ENCODE measurements around the gene GAB3. TPM values are rescaled to one million over a fixed set of nuclear protein-coding genes. Genes with fewer than 3 reads are reported as not detected.
"Not testable (repeated sequence)": the region's sequence is repeated elsewhere in the genome, so short reads cannot be mapped to it uniquely, and the experiment has no call there.

Gene GAB3
- total RNA-seq, 5 donors from 2014 or later (not counting 1 experiment from before 2014, with no cell fraction given), result 9.1 to 26.2 (median 18.4) TPM

DNA sequence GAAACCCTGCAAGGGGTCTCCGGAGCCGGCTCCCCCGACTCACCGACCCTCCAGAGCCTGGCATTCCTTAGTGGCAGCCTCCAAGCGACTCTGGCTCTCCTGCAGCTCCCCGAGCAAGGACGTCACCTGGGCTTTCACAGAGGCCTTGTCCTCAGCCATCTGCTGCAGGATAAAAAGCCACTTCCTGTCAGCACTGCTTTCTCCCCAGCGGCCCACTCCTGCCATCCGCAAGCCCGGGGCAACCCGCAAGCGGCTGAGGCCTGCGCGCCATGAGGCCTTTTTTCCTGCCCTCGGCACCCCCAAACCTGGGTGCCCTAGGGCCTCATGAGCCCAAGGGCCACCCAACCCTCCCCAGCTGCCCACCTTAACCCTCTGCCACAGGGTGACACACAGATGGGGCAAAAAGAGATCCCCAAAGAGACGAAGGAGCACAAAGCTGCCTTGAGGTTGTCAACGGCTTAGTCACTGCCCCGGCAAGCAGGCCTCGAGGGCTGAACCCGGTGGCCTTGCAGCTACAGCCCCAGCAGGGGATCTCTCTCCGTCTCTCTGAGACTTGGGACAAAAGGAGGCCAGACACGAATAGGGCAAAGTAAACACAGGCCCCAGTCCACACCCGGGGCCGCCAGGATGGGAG, 105.0 kb downstream of the GAB3 start:
- H3K4me3 Mint-ChIP-seq, POLR2A ChIA-PET, H3K9me3 Mint-ChIP-seq: not testable (repeated sequence)

DNA sequence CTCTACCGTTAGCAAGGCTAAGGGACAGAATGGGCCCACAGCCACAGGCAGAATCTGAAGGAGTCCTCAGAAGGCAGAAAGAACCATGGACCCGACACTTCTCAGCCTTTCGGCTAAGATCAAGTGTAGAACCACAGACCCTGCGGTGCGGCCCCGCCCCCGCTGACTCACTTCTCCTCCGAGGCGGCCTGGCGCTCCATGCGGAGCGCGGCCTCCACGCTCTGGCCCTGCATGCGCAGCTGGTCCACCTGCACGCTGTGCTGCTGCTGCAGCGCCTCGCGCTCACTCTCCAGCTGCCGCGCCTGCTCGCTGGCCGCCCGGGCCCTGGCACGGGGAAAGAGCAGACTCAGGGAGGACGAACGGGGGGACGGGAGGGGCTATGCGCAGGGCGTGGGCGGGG, 107.2 kb downstream of the GAB3 start:
- H3K4me3 ChIP-seq (ENCODE audit: control insufficient read depth in 1 of 2, extremely low read depth in 1 of 2, low read length in 1 of 2); H3K9me3 Mint-ChIP-seq; H3K27me3 Mint-ChIP-seq; H3K36me3 ChIP-seq (ENCODE audit: control insufficient read depth in 2 of 2, extremely low read depth in 1 of 2, insufficient read depth in 1 of 2, low read length in 1 of 2); H3K27ac Mint-ChIP-seq; H3K4me1 ChIP-seq (ENCODE audit: control insufficient read depth in 1 of 2, extremely low read depth in 1 of 2, insufficient read depth in 2 of 2, low read length in 2 of 2); H3K27me3 ChIP-seq (replicated peaks in 1 of 2; ENCODE audit: control insufficient read depth in 2 of 2, extremely low read depth in 1 of 2, insufficient read depth in 2 of 2, low read length in 1 of 2); H3K9me3 ChIP-seq; CTCF ChIA-PET; H3K4me3 Mint-ChIP-seq; ATAC-seq (replicated peaks in 1 of 4); H3K36me3 Mint-ChIP-seq; H3K4me1 Mint-ChIP-seq; POLR2A ChIA-PET; DNase-seq; H3K27ac ChIP-seq (ENCODE audit: low read length): not testable (repeated sequence)
- WGBS (ENCODE audit: insufficient coverage), result no CpG with 5 or more reads among the region's 31 CpGs

More for the DNA sequence above, 105.0 kb downstream of the GAB3 start:
- H3K9me3 ChIP-seq; H3K27me3 ChIP-seq (replicated peaks in 1 of 2; ENCODE audit: control insufficient read depth in 2 of 2, extremely low read depth in 1 of 2, insufficient read depth in 2 of 2, low read length in 1 of 2); H3K36me3 Mint-ChIP-seq; H3K27ac ChIP-seq (ENCODE audit: low read length); H3K4me1 ChIP-seq (ENCODE audit: control insufficient read depth in 1 of 2, extremely low read depth in 1 of 2, insufficient read depth in 2 of 2, low read length in 2 of 2); H3K36me3 ChIP-seq (ENCODE audit: control insufficient read depth in 2 of 2, extremely low read depth in 1 of 2, insufficient read depth in 1 of 2, low read length in 1 of 2); H3K27me3 Mint-ChIP-seq; H3K4me1 Mint-ChIP-seq; H3K27ac Mint-ChIP-seq; CTCF ChIA-PET; DNase-seq; H3K4me3 ChIP-seq (ENCODE audit: control insufficient read depth in 1 of 2, extremely low read depth in 1 of 2, low read length in 1 of 2): not testable (repeated sequence)
- WGBS (ENCODE audit: insufficient coverage), result no CpG with 5 or more reads among the region's 24 CpGs
- ATAC-seq (replicated peaks in 1 of 4), result peak; percentile 76 to 86 (median 81)

DNA sequence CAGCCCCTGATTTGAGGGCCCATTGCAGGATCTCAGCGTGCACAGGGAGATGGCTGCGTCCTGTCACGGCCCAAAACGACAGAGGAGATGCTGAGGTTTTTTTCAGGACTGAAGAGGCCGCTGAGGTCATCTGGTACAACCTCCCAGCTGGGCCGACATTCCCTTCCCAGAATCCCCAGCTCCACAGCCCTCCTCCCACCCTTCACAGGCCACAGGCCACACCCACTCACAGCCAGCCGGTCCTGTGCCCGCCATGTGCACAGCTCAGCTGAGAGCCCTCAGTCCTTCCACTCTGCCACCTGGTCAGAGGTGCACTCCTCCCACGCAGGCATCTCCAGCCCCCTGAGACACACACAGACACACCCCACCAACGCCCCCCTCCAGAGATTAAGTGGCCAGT, 109.1 kb downstream of the GAB3 start:
- ATAC-seq (replicated peaks in 1 of 4); H3K9me3 Mint-ChIP-seq; H3K27ac ChIP-seq (ENCODE audit: low read length); CTCF ChIA-PET; H3K4me1 Mint-ChIP-seq; H3K36me3 ChIP-seq (ENCODE audit: control insufficient read depth in 2 of 2, extremely low read depth in 1 of 2, insufficient read depth in 1 of 2, low read length in 1 of 2); H3K27me3 ChIP-seq (replicated peaks in 1 of 2; ENCODE audit: control insufficient read depth in 2 of 2, extremely low read depth in 1 of 2, insufficient read depth in 2 of 2, low read length in 1 of 2); H3K27ac Mint-ChIP-seq; H3K4me3 Mint-ChIP-seq; H3K27me3 Mint-ChIP-seq; POLR2A ChIA-PET; H3K4me1 ChIP-seq (ENCODE audit: control insufficient read depth in 1 of 2, extremely low read depth in 1 of 2, insufficient read depth in 2 of 2, low read length in 2 of 2); H3K36me3 Mint-ChIP-seq; H3K4me3 ChIP-seq (ENCODE audit: control insufficient read depth in 1 of 2, extremely low read depth in 1 of 2, low read length in 1 of 2); H3K9me3 ChIP-seq; DNase-seq: not testable (repeated sequence)
- WGBS (ENCODE audit: insufficient coverage), result no CpG with 5 or more reads among the region's 10 CpGs

DNA sequence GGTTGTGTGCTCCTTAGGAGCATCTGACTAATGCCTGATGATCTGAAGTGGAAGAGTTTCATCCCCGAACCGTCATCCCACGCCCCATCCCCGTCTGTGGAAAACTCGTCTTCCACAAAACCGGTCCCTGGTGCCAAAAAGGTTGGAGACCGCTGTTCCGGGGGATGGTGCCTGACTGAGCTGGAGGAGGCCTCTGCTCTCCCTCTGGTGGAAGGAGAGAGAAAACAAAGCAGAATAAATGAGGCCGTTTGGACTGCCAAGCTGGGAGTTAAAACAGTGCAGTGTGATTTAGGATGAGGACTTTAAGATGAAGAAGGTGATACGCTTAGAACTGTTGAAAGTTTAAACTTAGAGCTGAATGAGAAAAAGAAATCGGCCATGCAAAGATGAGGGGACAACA, 117.2 kb downstream of the GAB3 start:
- H3K36me3 Mint-ChIP-seq; H3K27me3 ChIP-seq (replicated peaks in 1 of 2; ENCODE audit: control insufficient read depth in 2 of 2, extremely low read depth in 1 of 2, insufficient read depth in 2 of 2, low read length in 1 of 2); H3K27me3 Mint-ChIP-seq; H3K4me3 Mint-ChIP-seq; CTCF ChIA-PET; H3K27ac ChIP-seq (ENCODE audit: low read length); H3K9me3 Mint-ChIP-seq; H3K4me1 ChIP-seq (ENCODE audit: control insufficient read depth in 1 of 2, extremely low read depth in 1 of 2, insufficient read depth in 2 of 2, low read length in 2 of 2); H3K4me3 ChIP-seq (ENCODE audit: control insufficient read depth in 1 of 2, extremely low read depth in 1 of 2, low read length in 1 of 2); H3K27ac Mint-ChIP-seq; ATAC-seq (replicated peaks in 1 of 4); DNase-seq; H3K36me3 ChIP-seq (ENCODE audit: control insufficient read depth in 2 of 2, extremely low read depth in 1 of 2, insufficient read depth in 1 of 2, low read length in 1 of 2); POLR2A ChIA-PET; H3K9me3 ChIP-seq; H3K4me1 Mint-ChIP-seq: not testable (repeated sequence)
- WGBS (ENCODE audit: insufficient coverage), result no CpG with 5 or more reads among the region's 11 CpGs

GRCh38 chrX:154630949-154631348, 119.9 kb downstream of the GAB3 start:
- H3K27ac Mint-ChIP-seq; H3K27me3 ChIP-seq (replicated peaks in 1 of 2; ENCODE audit: control insufficient read depth in 2 of 2, extremely low read depth in 1 of 2, insufficient read depth in 2 of 2, low read length in 1 of 2); H3K4me1 ChIP-seq (ENCODE audit: control insufficient read depth in 1 of 2, extremely low read depth in 1 of 2, insufficient read depth in 2 of 2, low read length in 2 of 2); H3K27me3 Mint-ChIP-seq; H3K9me3 ChIP-seq; H3K4me3 Mint-ChIP-seq; H3K27ac ChIP-seq (ENCODE audit: low read length); H3K36me3 ChIP-seq (ENCODE audit: control insufficient read depth in 2 of 2, extremely low read depth in 1 of 2, insufficient read depth in 1 of 2, low read length in 1 of 2); POLR2A ChIA-PET; H3K36me3 Mint-ChIP-seq; H3K4me1 Mint-ChIP-seq; H3K9me3 Mint-ChIP-seq; CTCF ChIA-PET; DNase-seq; H3K4me3 ChIP-seq (ENCODE audit: control insufficient read depth in 1 of 2, extremely low read depth in 1 of 2, low read length in 1 of 2): not testable (repeated sequence)
- ATAC-seq (replicated peaks in 1 of 4), result peak in 2 of 4 experiments; percentile 45 to 59
- WGBS (ENCODE audit: insufficient coverage), result no CpG with 5 or more reads among the region's 11 CpGs

GRCh38 chrX:154628960-154629359, 121.9 kb downstream of the GAB3 start:
- H3K4me1 ChIP-seq (ENCODE audit: control insufficient read depth in 1 of 2, extremely low read depth in 1 of 2, insufficient read depth in 2 of 2, low read length in 2 of 2); H3K4me1 Mint-ChIP-seq; H3K27ac ChIP-seq (ENCODE audit: low read length); H3K9me3 ChIP-seq; H3K36me3 ChIP-seq (ENCODE audit: control insufficient read depth in 2 of 2, extremely low read depth in 1 of 2, insufficient read depth in 1 of 2, low read length in 1 of 2); H3K4me3 Mint-ChIP-seq; H3K27ac Mint-ChIP-seq; H3K27me3 Mint-ChIP-seq; CTCF ChIA-PET; H3K9me3 Mint-ChIP-seq; DNase-seq; POLR2A ChIA-PET; H3K4me3 ChIP-seq (ENCODE audit: control insufficient read depth in 1 of 2, extremely low read depth in 1 of 2, low read length in 1 of 2); H3K36me3 Mint-ChIP-seq; H3K27me3 ChIP-seq (replicated peaks in 1 of 2; ENCODE audit: control insufficient read depth in 2 of 2, extremely low read depth in 1 of 2, insufficient read depth in 2 of 2, low read length in 1 of 2): not testable (repeated sequence)
- WGBS (ENCODE audit: insufficient coverage), result no CpG with 5 or more reads among the region's 5 CpGs
- ATAC-seq (replicated peaks in 1 of 4), result peak in 2 of 4 experiments; percentile 47 to 48

Data from T-cell (primary cell).